Neural cell (in vitro differentiated cells): ENCODE results near the gene FYN. TPM values are rescaled to one million over a fixed set of nuclear protein-coding genes. Genes with fewer than 3 reads are reported as not detected.

Source experiments
- H2AFZ ChIP-seq: fragments of 200-600, 300-800 bp; sonication (generic), shearing (Covaris generic); 2 replicates; pipeline ENCODE4 v1.6.0; 2014; ENCODE audit warnings: low read depth, mild to moderate bottlenecking, antibody characterized with exemption, low read length, moderate library complexity
- H3F3A ChIP-seq: fragments of 200-600 bp; shearing (Covaris generic); 2 replicates; pipeline ENCODE4 v1.6.1; 2016; ENCODE audit warnings: mild to moderate bottlenecking, moderate library complexity, mixed read lengths, antibody characterized with exemption, low read length; ENCODE audit not compliant: insufficient read depth, poor library complexity, severe bottlenecking
- H3K27ac ChIP-seq: fragments of 200-600, 300-800 bp; sonication (generic), shearing (Covaris generic); 2 replicates; pipeline ENCODE4 v1.5.1; 2014; ENCODE audit warnings: mild to moderate bottlenecking, low read length, moderate library complexity
- H3K27me3 ChIP-seq: fragments of 300-800, 200-600 bp; sonication (generic), shearing (Covaris generic); 2 replicates; pipeline ENCODE4 v1.6.0; 2014; ENCODE audit warnings: mild to moderate bottlenecking, low read depth, low read length, moderate library complexity; ENCODE audit not compliant: insufficient read depth
- H3K36me3 ChIP-seq: fragments of 300-800, 200-600 bp; sonication (generic), shearing (Covaris generic); 2 replicates; pipeline ENCODE4 v1.5.1; 2014; ENCODE audit warnings: mild to moderate bottlenecking, antibody characterized with exemption, low read length, moderate library complexity; ENCODE audit not compliant: insufficient read depth
- H3K4me2 ChIP-seq: fragments of 300-800, 200-600 bp; sonication (generic), shearing (Covaris generic); 2 replicates; pipeline ENCODE4 v1.6.0; 2014; ENCODE audit warnings: mild to moderate bottlenecking, low read length
- H3K4me3 ChIP-seq: fragments of 300-800, 200-600 bp; sonication (generic), shearing (Covaris generic); 2 replicates; pipeline ENCODE4 v1.5.1; 2014; ENCODE audit warnings: mild to moderate bottlenecking, low read length, moderate library complexity
- H3K79me2 ChIP-seq: fragments of 200-600 bp; shearing (Covaris generic); replicated peaks from 2 replicates; pipeline ENCODE4 v1.6.0; 2014; ENCODE audit warnings: mild to moderate bottlenecking, low read length, moderate library complexity; ENCODE audit not compliant: insufficient read depth
- H3K9ac ChIP-seq: fragments of 300-800, 200-600 bp; sonication (generic), shearing (Covaris generic); 2 replicates; pipeline ENCODE4 v1.6.1; 2016; ENCODE audit warnings: mild to moderate bottlenecking, low read length, mixed read lengths
- H3K9me2 ChIP-seq: fragments of 200-600 bp; shearing (Covaris generic); 2 replicates; pipeline ENCODE4 v1.6.1; 2016; ENCODE audit warnings: mild to moderate bottlenecking, low read length, mixed read lengths; ENCODE audit not compliant: insufficient read depth
- H3K9me3 ChIP-seq: fragments of 200-600, 300-800 bp; sonication (generic), shearing (Covaris generic); 2 replicates; pipeline ENCODE4 v1.6.1; 2016; ENCODE audit warnings: mild to moderate bottlenecking, mixed run types, low read length, moderate library complexity, mixed read lengths
- H4K20me1 ChIP-seq: fragments of 200-600 bp; shearing (Covaris generic); 2 replicates; pipeline ENCODE4 v1.6.1; 2016; ENCODE audit warnings: mild to moderate bottlenecking, mixed run types; ENCODE audit not compliant: insufficient read depth
- CTCF ChIP-seq: fragments of 450-650 bp; IDR thresholded peaks from 2 replicates; pipeline ENCODE4 v1.5.1; 2014; ENCODE audit warnings: antibody characterized with exemption, mild to moderate bottlenecking, moderate library complexity; ENCODE audit not compliant: poor library complexity, severe bottlenecking
- EP300 ChIP-seq: fragments of 450-650 bp; conservative IDR thresholded peaks from 2 replicates; pipeline ENCODE4 v1.6.1; 2014; ENCODE audit warnings: antibody characterized with exemption, mild to moderate bottlenecking, moderate library complexity; ENCODE audit not compliant: poor library complexity, severe bottlenecking
- EZH2 ChIP-seq: fragments of 200-600, 300-800 bp; shearing (Covaris generic), sonication (generic); IDR thresholded peaks from 2 replicates; pipeline ENCODE4 v1.6.1; 2014; ENCODE audit warnings: antibody characterized with exemption, low read length, borderline replicate concordance, mild to moderate bottlenecking; ENCODE audit not compliant: insufficient read depth, poor library complexity, severe bottlenecking
- MXI1 ChIP-seq: fragments of 450-650 bp; conservative IDR thresholded peaks from 2 replicates; pipeline ENCODE4 v1.6.1; 2014; ENCODE audit warnings: antibody characterized with exemption, mild to moderate bottlenecking; ENCODE audit not compliant: poor library complexity, severe bottlenecking
- POLR2AphosphoS5 ChIP-seq: IDR thresholded peaks from 2 replicates; pipeline ENCODE4 v1.6.1; 2012
- RAD21 ChIP-seq: fragments of 450-650 bp; conservative IDR thresholded peaks from 2 replicates; pipeline ENCODE4 v1.6.1; 2014; ENCODE audit warnings: antibody characterized with exemption, mild to moderate bottlenecking, moderate library complexity
- REST ChIP-seq: IDR thresholded peaks from 2 replicates; pipeline ENCODE4 v1.6.1; 2012; ENCODE audit warnings: borderline replicate concordance
- SMC3 ChIP-seq: fragments of 450-650 bp; conservative IDR thresholded peaks from 2 replicates; pipeline ENCODE4 v1.6.1; 2014; ENCODE audit warnings: antibody characterized with exemption, mild to moderate bottlenecking, moderate library complexity; ENCODE audit not compliant: poor library complexity
- TAF1 ChIP-seq: IDR thresholded peaks from 2 replicates; pipeline ENCODE4 v1.6.1; 2012; ENCODE audit warnings: low read depth
- polyA plus RNA-seq: library from polyadenylated mRNA; depleted of rRNA; stranded (reverse); fragments of >200 nt; gene quantifications from 2 replicates; pipeline ENCODE4 v1.2.3, GENCODE V29; 2014

The FYN gene
- polyA plus RNA-seq, 1 donor from 2014 or later, result 277 TPM

DNA sequence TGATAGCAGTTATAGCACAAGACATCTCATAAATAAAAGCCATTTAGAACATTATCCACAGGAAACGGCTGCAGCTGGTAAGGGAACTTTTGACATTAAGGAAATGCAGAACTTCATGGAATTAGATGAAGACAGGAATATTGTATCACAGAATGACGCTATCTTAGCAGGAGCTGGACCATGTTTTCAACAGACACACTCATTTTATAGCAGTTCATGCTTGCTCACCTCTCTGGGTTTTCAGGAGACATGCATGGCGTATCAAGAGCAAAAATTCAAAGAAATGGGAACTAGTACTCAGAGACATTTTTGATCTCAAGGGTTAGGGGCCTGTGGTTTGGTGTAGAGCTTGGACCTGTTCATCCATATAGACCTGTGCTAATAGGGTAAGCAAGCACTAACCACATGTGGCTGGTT lies 125.0 kb downstream of the FYN start:
- Histone ChIP-seq H3K27ac (no peak overlapping the region), H4K20me1 (no peaks in the 10 kb centered on the region), H3K36me3 (peaks cover 3% of the 10 kb centered on the region), H3K9ac (no peak overlapping the region), H3K4me2 (no peak overlapping the region), H3F3A (no peaks in the 10 kb centered on the region), H3K79me2 (peaks cover 3% of the 10 kb centered on the region), H3K9me3 (no peaks in the 10 kb centered on the region), H3K9me2 (no peaks in the 10 kb centered on the region), H3K27me3 (no peaks in the 10 kb centered on the region), H3K4me3 (no peak overlapping the region), H2AFZ (no peak overlapping the region)
- no peak for TF ChIP-seq RAD21
- no peak for TF ChIP-seq CTCF
- no peak for TF ChIP-seq EP300
- TF ChIP-seq MXI1, result no peak
- TF ChIP-seq REST, result no peak
- no peak for TF ChIP-seq TAF1
- TF ChIP-seq POLR2AphosphoS5, result no peak
- TF ChIP-seq EZH2, result no peak
- TF ChIP-seq SMC3, result no peak

GRCh38 chr6:111747829-111748228 lies 125.4 kb downstream of the FYN start:
- Histone ChIP-seq H3K4me3 (no peak overlapping the region), H3K9me2 (no peaks in the 10 kb centered on the region), H3F3A (no peaks in the 10 kb centered on the region), H3K27ac (no peak overlapping the region), H3K27me3 (no peaks in the 10 kb centered on the region), H3K36me3 (peaks cover 3% of the 10 kb centered on the region), H3K79me2 (peaks cover 3% of the 10 kb centered on the region), H3K9ac (no peak overlapping the region), H4K20me1 (no peaks in the 10 kb centered on the region), H3K4me2 (no peak overlapping the region), H3K9me3 (no peaks in the 10 kb centered on the region), H2AFZ (no peak overlapping the region)
- no peak for TF ChIP-seq EZH2
- no peak for TF ChIP-seq REST
- TF ChIP-seq CTCF, result no peak
- TF ChIP-seq MXI1, result no peak
- TF ChIP-seq POLR2AphosphoS5, result no peak
- TF ChIP-seq EP300, result no peak
- no peak for TF ChIP-seq TAF1
- no peak for TF ChIP-seq RAD21
